ENCODE results near the gene CDK15.
"Not testable (repeated sequence)": the region's sequence is repeated elsewhere in the genome, so short reads cannot be mapped to it uniquely, and the experiment has no call there.

The CDK15 gene

DNA sequence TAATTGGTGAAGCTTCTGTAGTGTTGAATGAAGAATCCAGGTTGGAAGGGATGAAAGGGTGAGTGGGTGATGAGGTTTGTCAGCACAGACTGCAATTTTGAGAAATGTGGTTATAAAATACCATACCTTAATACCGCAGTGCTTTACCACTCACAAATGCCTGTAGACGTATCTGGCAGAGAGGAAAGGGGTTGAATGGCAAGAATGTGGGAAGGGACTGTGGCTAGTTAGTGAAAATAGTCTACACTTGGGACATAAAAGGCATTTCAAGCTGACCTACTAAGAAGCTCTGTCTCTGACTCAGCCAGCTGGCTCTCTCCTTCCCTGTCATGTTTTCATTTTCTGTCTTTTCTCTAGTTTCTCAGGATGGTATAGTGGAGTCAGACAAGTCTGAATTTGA lies 25.1 kb downstream of the CDK15 start:
- no peak for DNase-seq

- DNase-seq: no peak
Measured at GRCh38 chr2:201833781-201834180, 27.4 kb downstream of the CDK15 start.

GRCh38 chr2:201835066-201835465 lies 28.7 kb downstream of the CDK15 start:
- DNase-seq: no peak

DNA sequence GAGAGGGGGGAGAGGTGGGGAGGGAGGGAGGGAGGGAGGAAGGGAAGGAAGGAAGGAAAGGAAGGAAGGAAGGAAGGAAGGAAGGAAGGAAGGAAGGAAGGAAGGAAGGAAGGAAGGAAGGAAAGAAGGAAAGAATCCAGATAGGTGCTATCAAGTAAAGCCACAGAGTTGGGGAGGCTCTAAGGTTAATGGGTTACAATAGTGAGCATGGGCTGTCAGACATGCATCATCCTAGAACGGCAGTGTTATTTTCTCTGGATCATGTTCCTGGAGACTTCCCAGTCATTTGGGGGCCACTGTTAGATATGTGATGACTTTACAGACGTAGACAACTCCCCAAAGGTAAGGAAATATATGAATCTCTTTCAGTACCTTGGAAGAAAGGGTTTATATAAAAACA lies 31.1 kb downstream of the CDK15 start:
- no peak for DNase-seq

- no peak for DNase-seq
Measured at GRCh38 chr2:201837824-201838431, 31.6 kb downstream of the CDK15 start.

DNA sequence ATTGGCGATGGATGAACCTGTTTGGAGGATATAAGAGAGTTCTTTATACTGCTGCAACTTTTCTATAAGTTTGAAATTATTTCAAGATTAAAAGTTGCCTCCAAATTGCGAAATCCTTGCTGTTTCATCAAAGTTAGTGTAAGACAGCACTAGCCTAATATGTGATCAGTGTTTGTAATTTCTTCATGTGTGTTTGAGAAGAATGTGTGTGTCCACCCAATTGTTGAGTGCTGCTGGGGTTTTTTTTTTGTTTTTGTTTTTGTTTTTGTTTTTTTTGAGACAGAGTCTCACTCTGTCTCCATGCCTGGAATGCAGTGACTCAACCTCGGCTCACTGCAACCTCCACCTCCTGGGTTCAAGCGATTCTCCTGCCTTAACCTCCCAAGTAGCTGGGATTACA lies 33.4 kb downstream of the CDK15 start:
- no peak for DNase-seq

DNA sequence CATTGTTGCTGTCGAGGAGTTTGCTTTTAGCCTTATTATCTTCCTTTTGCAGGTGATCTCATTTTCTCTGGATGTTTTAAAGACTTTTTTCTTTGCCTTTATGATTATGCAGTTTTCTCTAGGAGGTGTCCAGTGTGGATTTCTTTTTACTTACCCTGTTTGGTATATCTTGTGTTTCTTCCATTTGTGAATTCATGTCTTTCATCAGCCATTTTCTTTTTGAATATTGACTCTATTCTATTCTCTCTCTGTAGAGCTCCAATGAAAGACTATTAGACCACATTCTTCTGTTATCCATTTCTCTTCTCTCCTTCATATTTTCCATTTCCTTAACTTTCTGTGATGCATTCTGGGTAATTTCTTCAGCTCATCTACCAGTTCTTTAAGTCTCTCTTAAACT lies 34.4 kb downstream of the CDK15 start:
- DNase-seq: no peak

GRCh38 chr2:201842131-201842860 lies 36.0 kb downstream of the CDK15 start:
- DNase-seq: no peak

DNA sequence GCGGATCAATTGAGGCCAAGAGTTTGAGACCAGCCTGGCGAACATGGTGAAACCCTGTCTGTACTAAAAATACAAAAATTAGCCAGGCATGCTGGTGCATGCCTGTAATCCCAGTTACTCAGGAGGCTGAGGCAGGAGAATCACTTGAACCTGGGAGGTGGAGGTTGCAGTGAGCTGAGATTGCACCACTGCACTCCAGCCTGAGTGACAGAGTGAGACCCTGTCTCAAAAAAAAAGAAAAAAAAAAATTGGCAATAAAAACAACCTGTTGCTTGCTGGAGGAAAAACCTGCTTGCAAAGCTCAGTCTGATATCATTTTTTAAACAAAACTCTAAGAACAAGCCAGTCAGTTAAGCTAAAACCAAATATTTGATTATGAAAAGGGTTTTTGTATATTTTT lies 38.6 kb downstream of the CDK15 start:
- not testable (repeated sequence) for DNase-seq

DNA sequence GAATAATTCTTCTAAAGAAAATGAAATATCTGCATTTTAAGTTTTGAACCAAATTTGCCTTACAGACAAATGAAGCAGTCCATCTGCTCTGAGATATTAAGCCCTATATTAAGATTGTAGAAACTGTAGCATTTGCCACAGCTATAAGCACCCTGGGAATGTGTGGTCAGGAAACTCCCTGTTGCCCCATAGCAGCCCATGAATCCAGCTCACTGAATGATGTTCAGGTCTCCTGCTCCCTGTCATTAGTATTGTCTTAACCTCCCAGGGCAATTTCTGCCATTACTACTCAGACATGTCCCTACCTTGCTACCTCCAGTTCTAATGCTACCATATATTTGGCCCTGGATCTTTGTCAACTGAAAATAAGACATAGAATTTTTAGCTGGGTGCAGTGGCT lies 41.1 kb downstream of the CDK15 start:
- no peak for DNase-seq

DNA sequence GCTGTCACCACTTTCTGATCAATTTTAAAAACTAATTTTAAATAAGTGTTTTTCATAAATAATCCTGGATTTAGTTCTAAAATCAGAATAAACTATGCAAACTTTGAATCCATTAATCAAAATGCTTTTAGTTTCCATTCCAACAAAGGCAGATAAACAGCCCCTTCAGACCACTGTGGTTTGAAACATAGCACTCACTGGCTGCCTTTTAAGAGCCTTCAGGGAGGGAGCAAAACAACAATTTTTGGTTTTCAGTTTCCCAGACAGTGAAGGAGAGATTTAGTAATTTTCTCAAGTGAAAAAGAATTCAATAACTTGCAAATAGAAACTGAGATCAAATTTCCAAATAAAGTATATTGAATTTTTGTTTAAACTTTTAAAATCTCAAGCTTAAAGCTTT lies 46.1 kb downstream of the CDK15 start:
- no peak for DNase-seq

- no peak for DNase-seq
Measured at GRCh38 chr2:201852878-201853415, 46.6 kb downstream of the CDK15 start.

DNA sequence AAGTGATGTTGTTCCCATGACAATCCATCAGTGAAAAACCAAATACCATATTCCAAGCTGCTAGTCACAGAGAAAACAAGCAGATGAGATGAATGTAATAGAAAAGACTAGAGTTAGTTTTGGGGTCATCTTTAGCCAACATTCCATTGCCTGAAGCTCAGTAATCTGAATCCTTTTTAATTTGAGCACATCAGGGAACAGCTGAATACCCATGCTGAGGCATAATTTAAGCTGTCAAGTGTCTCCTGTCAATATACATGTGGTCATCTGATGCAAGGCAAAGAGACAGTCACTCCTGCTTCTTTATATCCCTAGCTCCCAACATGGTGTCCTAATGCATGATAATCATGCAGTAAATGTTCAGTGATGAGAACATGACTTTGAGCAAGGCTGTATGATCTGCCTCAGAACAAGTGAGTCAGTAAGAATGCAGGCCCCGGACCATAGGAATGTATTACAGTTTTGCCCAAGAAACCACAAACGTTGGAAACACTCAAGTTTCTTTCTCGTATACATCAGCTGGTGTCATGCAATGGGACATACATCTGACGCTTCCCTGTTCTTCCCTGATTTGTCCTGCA lies 48.0 kb downstream of the CDK15 start:
- no peak for DNase-seq

- DNase-seq: no peak
Measured at GRCh38 chr2:201854841-201855240, 48.5 kb downstream of the CDK15 start.

DNA sequence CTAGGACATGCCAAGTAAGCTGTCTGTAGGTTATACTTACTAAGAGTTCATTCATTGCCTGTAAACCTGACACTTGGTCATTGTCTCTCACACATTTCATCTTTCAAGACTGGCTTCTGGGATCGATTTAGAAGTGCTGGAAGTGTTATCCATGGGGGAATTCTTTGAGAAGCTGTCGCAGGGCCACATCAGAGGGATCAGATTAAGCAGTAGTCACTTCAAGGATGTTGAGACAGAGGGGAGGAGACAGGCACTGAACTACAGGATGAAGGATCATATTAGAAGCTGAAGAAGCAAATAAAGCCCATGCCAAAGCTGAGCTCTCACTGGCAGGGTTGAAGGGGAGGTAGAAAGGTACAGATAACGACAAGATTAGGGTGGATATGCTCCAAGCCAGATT lies 49.0 kb downstream of the CDK15 start:
- DNase-seq: no peak

DNA sequence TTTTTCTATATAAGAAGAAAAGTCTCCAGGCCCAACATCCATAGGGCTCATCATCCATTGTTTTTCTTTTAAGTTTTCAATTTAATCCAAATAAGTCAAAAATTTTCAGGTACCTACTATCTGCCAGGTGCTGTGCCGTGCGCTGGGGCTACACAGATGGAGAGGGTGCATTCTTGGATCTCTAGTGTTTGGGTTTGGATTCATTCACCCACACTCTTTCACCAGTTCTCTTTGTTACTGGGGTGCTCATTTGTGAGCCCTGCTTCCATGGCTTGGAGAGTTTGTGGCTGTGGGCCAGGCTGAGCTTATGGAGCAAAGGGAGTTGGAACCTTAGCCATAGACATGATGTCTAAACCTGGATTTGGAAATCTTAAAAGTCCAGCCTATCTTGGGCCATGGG lies 51.0 kb downstream of the CDK15 start:
- DNase-seq: peak in 1 of 14 donors; percentile 84

GRCh38 chr2:201858281-201859184 lies 52.2 kb downstream of the CDK15 start:
- DNase-seq: peak in 9 of 14 donors; percentile 22 to 46 (median 34)

- no peak for DNase-seq
Measured at GRCh38 chr2:201859949-201860348, 53.6 kb downstream of the CDK15 start.

DNA sequence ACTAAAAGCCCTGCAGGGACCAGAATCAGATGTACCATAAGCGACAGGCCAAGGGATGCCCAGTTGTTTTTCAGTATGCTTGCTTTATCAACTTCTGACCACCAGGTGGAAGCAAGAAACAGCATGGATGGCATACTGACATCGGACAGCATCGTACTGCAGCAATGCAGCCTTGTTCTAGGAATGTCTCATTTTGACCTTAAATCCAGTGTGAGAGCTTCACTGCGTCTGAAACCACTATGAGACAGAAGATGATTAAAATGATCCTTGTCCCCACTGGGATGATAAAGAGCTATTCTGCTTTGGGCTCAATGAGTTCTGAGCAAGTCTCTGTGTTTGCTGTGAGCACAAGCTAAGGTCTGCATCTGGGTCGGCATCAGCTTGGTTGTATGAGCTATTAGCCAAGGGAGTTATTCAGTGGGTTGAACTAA lies 54.3 kb downstream of the CDK15 start:
- DNase-seq: peak in 11 of 14 donors; percentile 11 to 84 (median 43)

DNA sequence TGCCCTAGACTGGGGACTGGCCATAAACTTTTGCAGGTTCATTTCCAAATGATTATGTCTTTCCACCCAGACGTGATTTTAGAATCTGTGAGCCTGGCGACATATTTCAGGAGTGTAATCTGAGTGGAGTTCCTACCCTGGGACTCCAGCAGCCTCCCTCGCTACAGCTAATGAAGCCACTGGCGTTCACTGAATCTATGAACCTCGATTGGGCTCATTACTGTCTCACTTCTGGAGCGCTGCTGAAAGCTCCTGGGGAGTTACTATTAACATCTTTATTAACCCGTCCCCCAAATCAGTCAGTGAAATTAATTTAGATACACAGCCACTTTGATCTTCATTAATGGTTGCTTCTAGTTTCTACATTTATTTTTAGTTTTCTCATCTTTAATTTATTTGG lies 56.5 kb downstream of the CDK15 start:
- no peak for DNase-seq

DNA sequence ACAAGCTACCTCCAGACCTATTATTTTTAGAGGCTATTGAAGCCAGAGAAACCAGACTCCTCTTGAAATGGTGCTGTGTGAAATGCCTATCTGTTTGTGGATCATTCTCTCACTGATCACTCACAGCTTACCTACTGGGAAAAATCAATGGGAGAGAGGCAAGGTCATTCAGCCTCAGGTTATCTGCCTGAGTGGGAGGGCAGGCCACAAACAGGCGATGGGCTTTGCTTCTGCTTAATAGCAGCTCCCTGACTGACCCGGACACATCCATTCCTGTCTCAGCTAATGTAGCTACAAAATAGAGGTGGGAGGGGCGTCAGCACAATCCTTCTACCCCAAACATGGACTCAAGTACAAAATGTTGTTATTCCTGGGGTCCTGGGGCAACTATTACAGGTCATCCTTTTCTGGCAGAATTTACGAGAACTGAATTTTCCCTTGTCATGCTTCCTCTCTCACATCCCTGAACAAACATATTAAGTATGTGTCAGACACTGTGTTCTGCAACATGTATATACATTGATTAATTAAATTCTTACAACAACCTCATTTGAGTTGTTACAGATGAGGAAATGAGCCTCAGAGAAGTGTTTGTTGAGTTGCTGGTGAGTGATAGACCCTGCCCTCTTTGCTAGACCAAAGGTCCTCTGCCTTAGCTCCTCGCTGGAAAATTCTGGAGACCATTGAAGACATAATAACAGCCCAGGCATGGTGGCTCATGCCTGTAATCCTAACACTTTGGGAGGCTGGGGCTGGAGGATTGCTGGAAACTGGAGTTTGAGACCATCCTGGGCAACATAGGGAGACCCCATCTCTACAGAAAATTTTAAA lies 60.5 kb downstream of the CDK15 start:
- no peak for DNase-seq

GRCh38 chr2:201871471-201871870 lies 65.1 kb downstream of the CDK15 start:
- no peak for DNase-seq

All from C1 segment of cervical spinal cord (tissue), 14 donors.